Suprapubic skin (tissue), 4 donors: ENCODE results near the gene ZNF296. TPM values are rescaled to one million over a fixed set of nuclear protein-coding genes. Genes with fewer than 3 reads are reported as not detected.

ENCODE experiments used
- DNase-seq, 2 donors: peaks; one replicate each; pipeline ENCODE4 v3.0.0-alpha.2; 2019; ENCODE audit warnings: low spot score in 2 of 2
- H3K27ac ChIP-seq: fragments of 200-600 bp; sonication (generic); one replicate; pipeline ENCODE4 v1.5.1; 2019
- H3K27me3 ChIP-seq: fragments of 200-600 bp; sonication (generic); one replicate; pipeline ENCODE4 v1.5.1; 2019
- H3K36me3 ChIP-seq: fragments of 200-600 bp; sonication (generic); one replicate; pipeline ENCODE4 v1.5.1; 2019
- H3K4me1 ChIP-seq: fragments of 200-600 bp; sonication (generic); one replicate; pipeline ENCODE4 v1.5.1; 2019
- H3K4me3 ChIP-seq: fragments of 200-600 bp; sonication (generic); one replicate; pipeline ENCODE4 v1.5.1; 2019; ENCODE audit warnings: mild to moderate bottlenecking
- H3K9me3 ChIP-seq: fragments of 200-600 bp; sonication (generic); one replicate; pipeline ENCODE4 v1.5.1; 2019
- CTCF ChIP-seq, 2 donors: fragments of 200-600 bp in 1 of 2; fragments of 450-650 bp in 1 of 2; sonication (generic) in 1 of 2; IDR thresholded peaks; one replicate each; pipeline ENCODE4 v1.5.1; 2016 to 2019; ENCODE audit warnings: antibody characterized with exemption in 2 of 2, mild to moderate bottlenecking in 1 of 2, moderate library complexity in 1 of 2
- EP300 ChIP-seq: sonication (generic); formaldehyde crosslinking; IDR thresholded peaks from one replicate; pipeline ENCODE4 v1.6.1; 2017; ENCODE audit warnings: antibody characterized with exemption
- POLR2A ChIP-seq, 2 donors: fragments of 450-650 bp; IDR thresholded peaks; one replicate each; pipeline ENCODE4 v1.6.1; 2017; ENCODE audit warnings: antibody characterized with exemption in 2 of 2, mild to moderate bottlenecking in 2 of 2, moderate library complexity in 2 of 2
- POLR2AphosphoS5 ChIP-seq, 3 donors: sonication (generic); formaldehyde crosslinking; IDR thresholded peaks; one replicate each; pipeline ENCODE4 v1.6.1; 2017; ENCODE audit warnings: antibody characterized with exemption in 3 of 3
- WGBS: methylation state at CpG from one replicate; pipeline ENCODE4 v1.1.5; 2018; 5-methylcytosine and 5-hydroxymethylcytosine counted together
- total RNA-seq, 4 donors: library from RNA; depleted of rRNA; stranded (reverse); fragments of >200 nt; gene quantifications; one replicate each; pipeline ENCODE4 v1.1.0, GENCODE V29; 2016

ZNF296 gene
- total RNA-seq, 4 donors from 2014 or later, result 4.3 to 5.8 (median 4.9) TPM

GRCh38 chr19:45041125-45041524 lies 35.2 kb downstream of the ZNF296 start:
- H3K36me3 ChIP-seq, result peaks cover 52% of the 10 kb centered on the region
- peaks cover 50% of the 10 kb centered on the region for H3K4me1 ChIP-seq
- H3K4me3 ChIP-seq, result no peak overlapping the region

GRCh38 chr19:45040059-45040771 lies 36.1 kb downstream of the ZNF296 start:
- DNase-seq, result no peak
- peaks cover 43% of the 10 kb centered on the region for H3K4me1 ChIP-seq
- H3K4me3 ChIP-seq, result peak overlapping the region; percentile 88
- no peaks in the 10 kb centered on the region for H3K27me3 ChIP-seq
- H3K36me3 ChIP-seq, result peaks cover 52% of the 10 kb centered on the region
- TF ChIP-seq POLR2AphosphoS5 (IDR thresholded peaks at IDR 0.05), result no peak
- TF ChIP-seq POLR2A (IDR thresholded peaks at IDR 0.05), result no peak
- no peak for TF ChIP-seq CTCF (IDR thresholded peaks at IDR 0.05)
- TF ChIP-seq EP300, result no peak
- no peaks in the 10 kb centered on the region for H3K9me3 ChIP-seq
- H3K27ac ChIP-seq, result no peak overlapping the region
- 77% methylated on average over 19 of the region's 19 CpGs for WGBS

More at GRCh38 chr19:45041125-45041524, 35.2 kb downstream of the ZNF296 start:
- TF ChIP-seq EP300, result no peak
- TF ChIP-seq POLR2A (IDR thresholded peaks at IDR 0.05), result no peak
- no peak for TF ChIP-seq CTCF (IDR thresholded peaks at IDR 0.05)
- no peak for TF ChIP-seq POLR2AphosphoS5 (IDR thresholded peaks at IDR 0.05)
- no peak overlapping the region for H3K27ac ChIP-seq
- no peaks in the 10 kb centered on the region for H3K27me3 ChIP-seq
- no peaks in the 10 kb centered on the region for H3K9me3 ChIP-seq
- no peak for DNase-seq
- 88% methylated on average over 6 of the region's 6 CpGs for WGBS

GRCh38 chr19:45038931-45039893 lies 37.1 kb downstream of the ZNF296 start, which contains the start of gene CLASRP:
TSS of gene CLASRP (plus strand) at chr19:45039045. CDS start at chr19:45040213, 1,168 bp downstream.
- 3% methylated on average over 53 of the region's 62 CpGs for WGBS
- H3K36me3 ChIP-seq, result peaks cover 52% of the 10 kb centered on the region
- TF ChIP-seq CTCF (IDR thresholded peaks at IDR 0.05) (peak in 1 of 2 donors; percentile 10), POLR2A (IDR thresholded peaks at IDR 0.05) (peak; percentile 87 to 93), EP300 (no peak), POLR2AphosphoS5 (IDR thresholded peaks at IDR 0.05) (peak; percentile 89 to 97 (median 96))

GRCh38 chr19:45037393-45038169 lies 38.7 kb downstream of the ZNF296 start:
- H3K36me3 ChIP-seq, result peaks cover 53% of the 10 kb centered on the region
- no peak overlapping the region for H3K4me3 ChIP-seq
- peaks cover 39% of the 10 kb centered on the region for H3K4me1 ChIP-seq
- no peak for DNase-seq
- H3K27me3 ChIP-seq, result no peaks in the 10 kb centered on the region
- TF ChIP-seq POLR2A (IDR thresholded peaks at IDR 0.05) (no peak), POLR2AphosphoS5 (IDR thresholded peaks at IDR 0.05) (no peak), CTCF (IDR thresholded peaks at IDR 0.05) (no peak), EP300 (no peak)
- no peak overlapping the region for H3K27ac ChIP-seq
- 92% methylated on average over 36 of the region's 37 CpGs for WGBS
- H3K9me3 ChIP-seq, result no peaks in the 10 kb centered on the region

More at GRCh38 chr19:45038931-45039893, 37.1 kb downstream of the ZNF296 start, which contains the start of gene CLASRP:
- peak; percentile 94 to 95 for DNase-seq
- Histone ChIP-seq H3K9me3 (no peaks in the 10 kb centered on the region), H3K4me1 (peaks cover 43% of the 10 kb centered on the region), H3K27me3 (no peaks in the 10 kb centered on the region), H3K4me3 (peak within 1 kb of the TSS; percentile 88), H3K27ac (peak within 1 kb of the TSS; percentile 99)
